ENCODE results near the gene SPATA25. TPM values are rescaled to one million over a fixed set of nuclear protein-coding genes. Genes with fewer than 3 reads are reported as not detected.

Gene SPATA25, protein sequence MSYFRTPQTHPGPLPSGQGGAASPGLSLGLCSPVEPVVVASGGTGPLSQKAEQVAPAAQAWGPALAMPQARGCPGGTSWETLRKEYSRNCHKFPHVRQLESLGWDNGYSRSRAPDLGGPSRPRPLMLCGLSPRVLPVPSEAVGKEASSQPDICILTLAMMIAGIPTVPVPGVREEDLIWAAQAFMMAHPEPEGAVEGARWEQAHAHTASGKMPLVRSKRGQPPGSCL
- 2.9 TPM in 2 replicates for total RNA-seq
- long read RNA-seq: 0 reads

DNA sequence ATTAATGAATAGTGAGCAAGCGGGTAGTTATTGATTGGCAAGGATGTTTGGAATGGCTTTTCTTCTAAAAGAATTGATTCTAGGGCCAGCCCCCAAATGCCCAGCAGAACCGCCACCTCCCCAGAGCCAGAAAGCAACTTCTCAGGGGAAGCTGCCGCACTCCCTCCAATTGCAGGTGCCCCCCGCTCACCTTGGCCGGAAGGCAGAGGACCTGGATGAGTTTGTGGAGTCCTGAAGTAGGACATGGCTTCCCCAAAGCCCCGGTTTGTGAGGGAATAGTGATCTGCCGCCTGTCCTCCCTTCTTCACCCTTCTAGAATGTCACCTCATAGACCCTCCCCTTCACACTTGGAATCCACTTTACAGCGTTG, at the start of gene SPATA25:
SPATA25 (minus strand) TSS at position 277 of the 370 bp plus-strand sequence; CDS start at position 245, 32 bp downstream.
- peaks cover 10% of the 10 kb centered on the region for H3K36me3 Mint-ChIP-seq (ENCODE audit: unreplicated experiment)
- DNase-seq (ENCODE audit: extremely low spot score, unreplicated experiment): no peak
- H3K4me1 Mint-ChIP-seq (ENCODE audit: unreplicated experiment): peaks cover 24% of the 10 kb centered on the region
- no peaks in the 10 kb centered on the region for H3K9me3 Mint-ChIP-seq (ENCODE audit: unreplicated experiment)
- TF ChIP-seq, protein P1, sequence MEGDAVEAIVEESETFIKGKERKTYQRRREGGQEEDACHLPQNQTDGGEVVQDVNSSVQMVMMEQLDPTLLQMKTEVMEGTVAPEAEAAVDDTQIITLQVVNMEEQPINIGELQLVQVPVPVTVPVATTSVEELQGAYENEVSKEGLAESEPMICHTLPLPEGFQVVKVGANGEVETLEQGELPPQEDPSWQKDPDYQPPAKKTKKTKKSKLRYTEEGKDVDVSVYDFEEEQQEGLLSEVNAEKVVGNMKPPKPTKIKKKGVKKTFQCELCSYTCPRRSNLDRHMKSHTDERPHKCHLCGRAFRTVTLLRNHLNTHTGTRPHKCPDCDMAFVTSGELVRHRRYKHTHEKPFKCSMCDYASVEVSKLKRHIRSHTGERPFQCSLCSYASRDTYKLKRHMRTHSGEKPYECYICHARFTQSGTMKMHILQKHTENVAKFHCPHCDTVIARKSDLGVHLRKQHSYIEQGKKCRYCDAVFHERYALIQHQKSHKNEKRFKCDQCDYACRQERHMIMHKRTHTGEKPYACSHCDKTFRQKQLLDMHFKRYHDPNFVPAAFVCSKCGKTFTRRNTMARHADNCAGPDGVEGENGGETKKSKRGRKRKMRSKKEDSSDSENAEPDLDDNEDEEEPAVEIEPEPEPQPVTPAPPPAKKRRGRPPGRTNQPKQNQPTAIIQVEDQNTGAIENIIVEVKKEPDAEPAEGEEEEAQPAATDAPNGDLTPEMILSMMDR (IDR thresholded peaks at IDR 0.05): no peak
- H3K27ac Mint-ChIP-seq (ENCODE audit: unreplicated experiment): no peak within 1 kb of the TSS
- no peaks in the 10 kb centered on the region for H3K27me3 Mint-ChIP-seq (ENCODE audit: unreplicated experiment)
- H3K4me3 Mint-ChIP-seq (ENCODE audit: unreplicated experiment): no peak within 1 kb of the TSS

DNA sequence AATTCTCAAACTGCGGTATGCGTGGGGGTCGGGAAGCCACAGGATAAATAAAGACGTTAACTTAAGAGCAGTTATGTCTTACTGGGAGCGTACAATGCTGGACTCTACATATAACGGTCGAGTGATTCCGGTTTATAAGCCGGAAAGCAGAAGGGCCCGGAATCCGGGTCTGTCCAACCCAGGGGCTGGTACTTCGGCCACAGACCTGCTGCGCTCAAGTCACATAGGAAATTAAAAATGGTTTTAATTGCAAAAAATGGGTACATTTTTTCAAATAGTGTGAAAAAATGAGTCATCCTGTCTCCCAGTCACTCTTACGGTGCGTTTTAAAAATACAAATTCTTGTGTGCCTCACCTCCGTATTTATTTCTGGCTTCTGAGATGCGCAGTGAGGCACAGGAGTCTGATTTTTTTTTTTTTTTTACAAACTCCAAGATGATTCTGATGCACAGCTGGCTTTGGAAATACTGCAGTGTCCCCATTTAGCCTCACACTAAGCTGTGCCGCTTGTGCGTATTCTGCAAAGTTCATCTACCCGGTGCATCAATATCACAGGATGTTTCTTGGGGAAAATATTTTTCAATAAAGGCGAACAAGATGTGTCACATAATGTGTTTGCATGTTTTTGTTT, 48.1 kb upstream of the SPATA25 start:
- H3K27ac Mint-ChIP-seq (ENCODE audit: unreplicated experiment): peak overlapping the region; percentile 93
- H3K4me3 Mint-ChIP-seq (ENCODE audit: unreplicated experiment): peak overlapping the region; percentile 85
- H3K36me3 Mint-ChIP-seq (ENCODE audit: unreplicated experiment): peaks cover 18% of the 10 kb centered on the region
- no peaks in the 10 kb centered on the region for H3K27me3 Mint-ChIP-seq (ENCODE audit: unreplicated experiment)
- TF ChIP-seq, protein P1 (IDR thresholded peaks at IDR 0.05): no peak
- DNase-seq (ENCODE audit: extremely low spot score, unreplicated experiment): no peak
- no peaks in the 10 kb centered on the region for H3K9me3 Mint-ChIP-seq (ENCODE audit: unreplicated experiment)
- peaks cover 18% of the 10 kb centered on the region for H3K4me1 Mint-ChIP-seq (ENCODE audit: unreplicated experiment)

DNA sequence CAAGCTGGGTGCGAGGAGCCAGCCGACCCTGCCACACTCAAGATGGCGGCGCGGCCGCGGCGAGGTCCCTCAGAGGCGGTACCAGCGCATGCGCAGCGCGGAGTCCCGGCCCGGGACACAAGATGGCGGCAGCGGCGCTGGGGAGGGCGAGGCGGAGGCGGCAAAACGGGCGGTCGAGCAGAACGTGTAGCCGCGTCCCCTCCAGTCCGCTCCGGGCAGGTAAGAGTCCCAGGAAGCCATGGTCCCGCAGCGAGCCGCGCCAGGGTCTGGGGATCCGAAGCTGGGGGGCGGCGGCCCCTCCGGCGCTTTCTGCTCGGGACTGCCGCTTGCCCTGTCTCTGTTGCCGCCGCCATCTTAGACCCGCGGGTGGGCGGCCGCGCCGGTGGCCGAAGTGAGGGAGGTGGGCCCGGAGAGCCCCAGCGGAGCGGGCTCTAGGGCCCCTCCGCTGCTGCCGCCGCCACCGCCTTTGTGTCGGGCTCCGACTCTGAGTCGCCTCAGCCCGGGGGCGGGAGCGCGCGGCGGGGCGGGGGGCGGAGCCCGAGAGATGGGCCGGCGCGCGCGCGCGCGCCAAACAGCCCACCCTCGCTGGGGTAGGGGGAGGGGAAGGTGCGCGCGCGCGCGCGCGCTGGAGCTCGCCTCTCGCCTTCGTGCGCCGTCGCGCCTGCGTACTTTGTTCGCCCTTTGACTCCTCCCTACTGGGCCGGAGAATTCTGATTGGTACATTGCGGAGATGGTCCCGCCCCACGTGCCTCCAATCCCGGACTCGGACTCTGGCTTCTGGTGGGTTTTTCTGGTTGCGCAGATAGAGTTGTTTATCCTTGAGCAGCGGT, 47.4 kb upstream of the SPATA25 start, which contains the start of gene PCIF1:
PCIF1 (plus strand) TSS at position 98 of the 830 bp plus-strand sequence. CDS start 4,317 bp downstream, outside the sequence.
- peak; percentile 99 for DNase-seq (ENCODE audit: extremely low spot score, unreplicated experiment)
- Mint-ChIP-seq H3K27ac (ENCODE audit: unreplicated experiment) (peak within 1 kb of the TSS; percentile 97), H3K36me3 (ENCODE audit: unreplicated experiment) (peaks cover 13% of the 10 kb centered on the region), H3K27me3 (ENCODE audit: unreplicated experiment) (no peaks in the 10 kb centered on the region), H3K9me3 (ENCODE audit: unreplicated experiment) (no peaks in the 10 kb centered on the region), H3K4me1 (ENCODE audit: unreplicated experiment) (peaks cover 18% of the 10 kb centered on the region), H3K4me3 (ENCODE audit: unreplicated experiment) (peak within 1 kb of the TSS; percentile 97)
- TF ChIP-seq, protein P1 (IDR thresholded peaks at IDR 0.05): no peak

DNA sequence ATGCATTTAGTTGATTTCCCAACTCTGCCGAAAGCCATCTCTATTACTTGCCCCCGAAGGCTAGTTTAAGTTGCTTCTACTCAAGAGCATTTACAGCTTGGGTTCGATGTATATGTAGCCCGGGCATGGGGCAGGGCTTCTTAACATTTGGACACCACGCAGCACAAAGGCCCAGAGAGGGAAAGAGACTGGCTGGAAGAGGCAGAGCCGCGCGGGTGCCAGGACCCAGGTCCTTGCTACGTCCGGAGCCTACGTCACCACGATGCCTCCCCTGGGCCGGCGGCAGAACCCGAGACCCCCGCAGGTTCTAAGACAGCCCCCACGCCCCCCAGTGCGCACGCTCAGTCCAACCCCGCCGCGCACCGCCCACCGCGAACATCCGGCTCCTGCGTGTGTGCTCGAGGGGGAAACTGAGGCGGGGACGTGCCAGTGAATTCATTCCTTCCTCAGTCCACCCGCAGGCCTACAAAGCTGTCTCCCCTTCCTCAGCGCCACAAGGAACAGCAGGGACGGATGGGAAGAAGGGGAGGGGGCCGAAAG, 46.7 kb upstream of the SPATA25 start:
- no peaks in the 10 kb centered on the region for H3K9me3 Mint-ChIP-seq (ENCODE audit: unreplicated experiment)
- H3K4me1 Mint-ChIP-seq (ENCODE audit: unreplicated experiment): peaks cover 18% of the 10 kb centered on the region

More for the DNA sequence above, 46.7 kb upstream of the SPATA25 start:
- no peak for DNase-seq (ENCODE audit: extremely low spot score, unreplicated experiment)
- Mint-ChIP-seq H3K36me3 (ENCODE audit: unreplicated experiment) (peaks cover 6% of the 10 kb centered on the region), H3K4me3 (ENCODE audit: unreplicated experiment) (peak overlapping the region; percentile 97), H3K27ac (ENCODE audit: unreplicated experiment) (peak overlapping the region; percentile 97), H3K27me3 (ENCODE audit: unreplicated experiment) (no peaks in the 10 kb centered on the region)
- TF ChIP-seq, protein P1 (IDR thresholded peaks at IDR 0.05): no peak

Data from osteocyte (in vitro differentiated cells).